Hematopoietic multipotent progenitor cell treated with erythropoietin and hydrocortisone succinate and interleukin-3 and kit ligand, for 8 days (in vitro differentiated cells): ENCODE data around the gene DGKE.

ENCODE experiments used
- DNase-seq: peaks from one replicate; pipeline ENCODE4 v3.0.0-alpha.2; 2015

Gene DGKE

DNA sequence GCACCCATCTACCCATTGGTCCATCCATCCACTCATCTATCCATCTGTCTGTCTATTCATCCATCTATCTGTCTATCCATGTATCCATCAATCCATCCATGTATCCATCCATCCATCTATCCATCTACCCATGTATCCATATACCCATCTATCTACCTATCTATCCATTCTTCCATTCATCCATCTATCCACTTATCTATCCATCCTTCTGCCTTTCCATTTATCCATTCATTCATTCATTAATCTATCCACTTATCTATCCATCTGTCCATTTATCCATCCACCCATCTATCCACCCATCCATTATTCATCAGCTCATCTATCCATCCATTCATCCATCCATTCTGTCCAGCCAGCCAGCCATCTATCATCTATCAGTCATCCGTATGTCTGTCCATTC is 58.4 kb downstream of the DGKE start:
- no peak for DNase-seq

DNA sequence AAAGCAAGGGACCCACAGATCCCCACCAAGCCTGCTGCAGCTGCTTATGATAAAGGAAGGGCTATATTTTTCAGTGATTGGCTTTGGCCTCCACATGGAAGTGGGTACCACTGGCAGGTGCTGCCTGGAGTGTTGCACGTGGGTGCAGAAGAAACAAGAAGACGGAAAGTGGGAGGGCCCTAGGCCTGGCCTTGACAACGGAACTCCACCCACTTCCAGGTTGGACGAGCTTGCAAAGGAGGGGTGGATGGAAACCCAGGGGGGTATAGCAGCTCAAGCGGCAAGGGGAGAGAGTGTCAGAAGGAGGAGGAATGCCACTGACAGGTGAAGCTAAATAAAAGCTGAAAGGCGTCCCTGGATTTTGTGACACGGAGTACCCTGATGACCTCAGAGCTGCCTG is 59.6 kb downstream of the DGKE start:
- DNase-seq = no peak

DNA sequence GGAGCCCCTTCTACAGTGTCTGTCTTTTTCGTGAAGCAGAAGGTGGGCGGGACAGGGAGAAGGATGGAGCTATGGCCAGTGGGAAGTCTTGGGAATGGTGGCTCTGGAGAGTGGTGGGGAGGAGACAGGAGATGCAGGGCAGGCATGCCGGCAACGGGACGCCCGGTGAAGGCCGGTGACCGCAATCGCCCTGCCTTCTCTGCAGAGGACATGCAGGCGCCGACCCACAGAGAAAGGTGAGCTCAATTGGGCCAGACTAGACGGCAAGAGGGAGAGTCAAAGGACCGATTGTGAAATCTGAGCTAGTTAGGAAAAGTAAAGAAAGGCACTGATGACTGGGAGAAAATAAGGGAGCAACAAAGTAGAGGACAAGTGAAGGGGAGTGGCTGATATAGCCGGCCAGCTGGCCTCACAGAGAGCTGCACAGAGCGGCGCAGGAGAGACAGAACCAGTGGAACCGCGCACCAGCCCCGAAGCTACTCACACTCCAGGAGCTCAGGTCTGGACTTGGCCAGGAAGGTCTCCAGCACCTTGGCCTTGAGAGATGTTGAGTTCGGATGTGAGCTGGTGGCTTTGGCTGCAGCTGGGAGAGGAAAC is 61.0 kb downstream of the DGKE start:
- DNase-seq = no peak

DNA sequence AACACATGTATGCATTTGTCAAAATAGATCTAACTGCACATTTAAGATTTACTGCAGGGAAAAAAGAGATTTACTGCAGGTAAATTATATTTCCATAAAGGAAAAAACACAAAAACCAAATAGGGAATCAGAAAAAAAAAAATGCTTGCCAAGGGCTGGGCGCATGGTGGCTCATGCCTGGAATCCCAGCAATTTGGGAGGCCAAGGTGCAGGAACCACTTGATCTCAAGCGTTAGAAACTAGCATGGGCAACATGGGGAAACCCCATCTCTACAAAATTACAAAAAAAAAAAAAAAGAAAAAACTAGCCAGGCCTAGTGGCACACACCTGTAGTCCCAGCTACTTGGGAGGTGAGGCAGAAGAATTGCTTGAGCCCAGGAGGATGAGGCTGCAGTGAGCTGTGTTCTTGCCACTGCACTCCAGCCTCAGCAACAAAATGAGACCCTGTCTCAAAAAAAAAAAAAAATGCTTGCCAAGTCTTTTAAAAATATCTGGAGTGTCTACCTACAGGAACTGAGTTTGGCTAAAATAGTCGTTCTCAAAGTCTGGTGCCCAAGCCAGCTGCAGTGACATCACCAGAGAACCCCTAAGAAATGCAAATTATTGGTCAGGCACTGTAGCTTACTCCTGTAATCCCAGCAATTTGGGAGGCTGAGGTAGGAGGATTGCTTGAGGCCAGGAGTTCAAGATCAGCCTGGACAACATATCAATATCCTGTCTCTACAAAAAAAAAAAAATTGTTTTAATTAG is 62.4 kb downstream of the DGKE start:
- no peak for DNase-seq

DNA sequence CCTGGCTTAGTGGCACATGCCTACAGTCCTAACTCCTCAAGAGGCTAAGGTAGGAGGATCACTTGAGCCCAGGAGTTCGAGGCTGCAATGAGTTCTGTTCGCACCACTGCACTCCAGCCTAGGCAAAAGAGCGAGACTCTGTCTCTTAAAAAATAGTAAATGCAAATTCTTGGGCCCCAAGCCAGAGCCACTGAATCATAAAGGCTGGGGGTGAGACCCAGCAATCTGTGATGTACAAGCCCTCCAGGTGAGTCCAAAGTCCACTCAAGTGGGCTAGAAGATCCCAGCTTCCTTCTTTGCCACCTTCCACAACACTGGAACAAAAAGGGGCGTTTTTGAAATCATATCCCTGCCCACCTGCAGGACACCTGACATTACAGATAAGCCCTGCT is 63.0 kb downstream of the DGKE start:
- no peak for DNase-seq

DNA sequence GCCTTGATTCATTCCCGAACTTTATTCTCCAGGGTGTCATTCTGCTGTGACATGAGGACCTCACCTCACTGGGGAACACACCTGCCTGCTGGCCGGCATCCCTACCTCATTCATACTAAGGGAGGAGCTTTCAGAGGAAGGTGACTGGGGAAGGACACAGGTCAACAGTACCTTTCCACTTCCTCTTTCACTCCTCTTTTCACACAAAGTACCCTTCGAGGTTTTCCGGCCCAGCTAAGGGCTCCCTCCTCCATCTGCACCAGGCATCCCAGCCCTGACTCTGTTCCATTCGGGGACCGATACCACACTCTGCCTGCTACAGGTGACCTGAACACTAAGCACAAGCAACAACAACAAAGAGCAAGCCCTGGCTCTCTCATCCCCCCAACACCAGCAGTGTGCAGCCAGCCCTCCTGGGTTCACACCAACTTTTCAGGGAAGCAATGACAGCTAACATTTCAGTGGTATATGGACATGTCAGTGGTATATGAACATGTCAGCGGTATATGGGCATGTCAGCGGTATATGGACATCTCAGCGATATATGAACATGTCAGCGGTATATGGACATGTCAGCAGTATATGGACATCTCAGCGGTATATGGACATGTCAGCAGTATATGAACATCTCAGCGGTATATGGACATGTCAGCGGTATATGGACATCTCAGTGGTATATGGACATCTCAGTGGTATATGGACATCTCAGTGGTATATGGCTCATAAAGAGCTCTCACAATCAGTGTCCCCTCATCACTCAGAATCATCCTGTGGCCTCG is 63.9 kb downstream of the DGKE start:
- DNase-seq = no peak

DNA sequence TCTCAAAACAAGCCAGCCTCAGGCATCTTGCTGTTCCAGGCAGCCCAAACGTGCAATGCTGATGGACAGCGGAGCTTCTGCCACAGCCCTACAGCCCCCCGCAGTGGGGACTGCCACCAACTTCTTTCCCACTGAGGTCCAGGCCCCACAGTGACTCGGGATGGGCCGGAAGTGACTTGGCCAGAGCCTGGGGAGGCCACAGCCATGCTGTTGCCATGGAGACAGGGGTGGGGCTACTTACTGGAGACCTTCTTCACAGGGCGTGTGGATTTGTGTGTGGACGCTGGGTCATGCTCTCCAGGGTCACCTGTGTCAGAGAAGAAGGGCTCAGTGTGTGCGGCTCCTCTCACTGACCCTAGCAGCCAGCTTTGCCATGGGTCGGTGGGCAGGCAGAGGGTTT is 64.9 kb downstream of the DGKE start:
- no peak for DNase-seq

DNA sequence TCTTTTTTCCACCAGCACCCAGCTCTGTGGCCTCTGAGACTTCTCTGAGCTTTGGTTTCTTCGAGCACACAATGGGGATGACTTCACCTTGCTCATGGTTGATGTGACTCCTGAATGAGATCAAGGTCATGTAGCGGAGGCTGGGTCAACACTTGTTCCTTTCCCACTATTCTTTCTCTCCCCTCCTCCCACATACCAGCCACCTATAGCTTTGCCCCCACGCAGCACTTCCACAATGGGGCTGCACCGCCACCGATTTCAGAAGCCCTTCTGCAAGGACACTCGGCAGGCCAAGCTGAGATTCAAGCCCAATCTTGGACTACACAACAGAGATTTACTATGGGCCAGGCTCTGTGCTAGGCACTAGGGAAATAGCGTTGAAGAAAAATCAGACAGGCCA is 65.5 kb downstream of the DGKE start:
- no peak for DNase-seq

DNA sequence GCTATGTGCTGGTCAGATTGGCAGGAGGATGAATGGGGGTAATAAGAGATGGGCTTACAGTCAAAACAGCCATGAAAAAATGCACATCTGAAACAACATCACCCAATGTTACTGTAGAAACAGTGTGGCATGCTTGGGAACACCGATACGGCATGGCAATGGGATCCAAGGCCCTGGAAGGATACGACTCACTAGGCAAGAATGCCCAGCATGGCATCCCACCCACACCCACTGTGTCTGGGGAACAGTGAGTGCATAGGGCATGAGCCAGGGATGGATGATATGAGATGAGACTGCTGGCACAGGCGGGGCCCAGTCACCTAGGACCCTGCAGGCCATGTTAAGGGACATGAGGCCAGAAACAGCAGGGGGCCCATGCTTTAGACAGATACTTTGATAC is 68.4 kb downstream of the DGKE start:
- no peak for DNase-seq

DNA sequence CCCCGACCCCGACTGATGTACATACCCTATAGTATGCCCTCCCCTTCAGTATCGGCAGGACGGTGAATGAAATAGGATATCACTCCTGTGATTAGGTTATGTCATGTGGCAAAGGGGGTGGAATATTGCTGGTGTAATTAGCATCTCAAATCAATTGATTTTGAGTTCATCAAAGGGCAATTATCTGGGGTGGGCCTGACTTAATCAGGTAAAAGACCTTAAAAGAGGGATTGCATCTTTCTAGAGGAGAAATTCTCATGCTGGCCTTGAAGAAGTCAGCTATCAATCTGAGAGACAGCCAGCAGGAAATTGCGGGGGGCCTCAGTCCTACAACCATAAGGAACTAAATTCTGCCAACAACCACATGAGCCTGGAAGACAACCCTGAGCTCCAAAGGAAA is 69.6 kb downstream of the DGKE start:
- DNase-seq = no peak

DNA sequence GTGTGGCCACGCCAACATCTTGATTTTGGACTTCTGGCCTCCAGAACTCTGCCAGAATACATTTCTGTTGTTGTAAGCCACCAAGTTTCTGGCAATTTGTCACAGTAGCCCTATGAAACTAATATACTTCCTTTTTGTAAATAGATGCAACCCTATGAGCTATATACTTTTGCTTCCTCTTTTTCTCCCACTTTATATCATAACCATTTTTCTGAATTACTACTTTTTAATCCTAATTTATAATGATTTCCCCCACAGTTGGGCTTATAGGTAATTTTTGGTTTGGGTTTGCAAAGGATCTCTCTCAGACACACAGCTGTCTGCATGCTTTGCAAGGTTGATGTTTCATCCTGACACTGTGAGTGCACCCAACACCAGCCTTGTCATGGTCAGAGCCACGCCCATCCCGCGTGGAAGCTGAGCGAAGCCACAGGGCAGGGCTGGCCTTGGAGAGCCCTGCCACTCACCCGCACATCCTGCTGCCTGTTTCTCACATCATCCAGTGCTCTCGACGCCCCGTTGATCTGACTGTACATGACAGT is 74.1 kb downstream of the DGKE start:
- DNase-seq = peak; percentile 72

DNA sequence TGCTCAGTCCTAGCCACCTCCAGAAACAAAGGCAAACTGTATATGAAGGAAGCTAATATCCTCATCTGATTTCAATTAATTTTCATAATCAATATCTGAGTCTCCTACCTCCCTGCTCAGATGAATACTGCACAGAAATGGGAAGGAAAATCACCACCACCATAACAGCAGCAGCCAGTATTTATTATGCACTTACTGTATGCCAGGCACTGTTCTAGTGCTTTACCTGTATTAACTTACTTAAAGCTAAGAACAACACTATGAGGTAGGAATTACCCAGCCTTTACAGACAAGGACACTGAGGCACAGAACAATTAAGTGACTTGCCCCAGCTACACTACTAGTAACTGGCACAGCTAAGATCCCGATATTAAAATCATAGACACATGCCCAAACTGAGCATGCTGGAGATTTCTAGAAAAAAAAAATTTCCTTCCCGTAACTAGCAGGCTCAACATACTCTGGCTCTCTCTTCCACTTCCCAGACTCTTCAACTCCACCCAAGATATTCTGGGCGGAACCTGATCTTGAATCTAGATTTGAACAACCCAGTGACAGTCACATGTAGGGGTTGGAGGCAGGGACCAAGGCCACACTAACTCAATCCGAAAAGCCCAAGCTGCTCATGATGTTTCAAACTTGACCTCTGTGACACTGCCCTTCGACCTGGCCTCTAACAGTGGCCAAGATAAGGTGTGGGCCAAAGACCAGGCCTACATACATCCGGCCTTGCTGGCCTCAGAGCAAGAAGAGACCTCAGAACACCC is 76.0 kb downstream of the DGKE start:
- peak; percentile 82 for DNase-seq

DNA sequence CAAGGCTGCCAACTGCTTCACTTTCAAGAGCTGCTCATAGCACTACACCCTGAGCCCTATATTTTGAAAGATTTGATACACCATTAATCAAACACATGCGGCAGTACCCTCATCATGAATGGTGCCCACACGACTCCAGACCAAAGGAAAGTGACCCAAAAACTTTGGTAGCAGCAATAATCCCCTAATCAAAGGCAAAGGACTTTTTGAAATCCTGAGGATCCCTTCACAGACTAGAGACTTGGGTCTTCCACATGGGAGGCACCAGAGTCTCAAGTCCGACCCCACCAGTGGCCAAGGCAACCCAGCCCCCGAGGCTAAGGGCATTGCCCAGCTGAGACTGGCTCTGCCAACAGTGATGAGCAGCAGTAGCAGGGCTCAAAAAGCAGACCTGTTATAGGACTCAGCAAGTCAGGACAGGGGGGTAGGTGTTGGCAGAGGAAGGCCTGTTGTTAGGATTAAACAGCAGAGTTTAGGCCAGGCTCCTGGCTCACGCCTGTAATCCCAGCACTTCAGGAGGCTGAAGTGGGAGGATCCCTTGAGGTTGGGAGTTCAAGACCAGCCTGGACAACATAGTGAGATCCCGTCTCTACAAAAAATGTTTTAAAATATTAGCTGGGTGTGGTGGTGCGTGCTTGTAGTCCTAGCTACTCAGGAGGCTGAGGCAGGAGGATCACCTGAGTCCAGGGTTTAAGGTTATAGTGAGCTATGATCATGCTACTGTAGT is 76.7 kb downstream of the DGKE start:
- DNase-seq = no peak

DNA sequence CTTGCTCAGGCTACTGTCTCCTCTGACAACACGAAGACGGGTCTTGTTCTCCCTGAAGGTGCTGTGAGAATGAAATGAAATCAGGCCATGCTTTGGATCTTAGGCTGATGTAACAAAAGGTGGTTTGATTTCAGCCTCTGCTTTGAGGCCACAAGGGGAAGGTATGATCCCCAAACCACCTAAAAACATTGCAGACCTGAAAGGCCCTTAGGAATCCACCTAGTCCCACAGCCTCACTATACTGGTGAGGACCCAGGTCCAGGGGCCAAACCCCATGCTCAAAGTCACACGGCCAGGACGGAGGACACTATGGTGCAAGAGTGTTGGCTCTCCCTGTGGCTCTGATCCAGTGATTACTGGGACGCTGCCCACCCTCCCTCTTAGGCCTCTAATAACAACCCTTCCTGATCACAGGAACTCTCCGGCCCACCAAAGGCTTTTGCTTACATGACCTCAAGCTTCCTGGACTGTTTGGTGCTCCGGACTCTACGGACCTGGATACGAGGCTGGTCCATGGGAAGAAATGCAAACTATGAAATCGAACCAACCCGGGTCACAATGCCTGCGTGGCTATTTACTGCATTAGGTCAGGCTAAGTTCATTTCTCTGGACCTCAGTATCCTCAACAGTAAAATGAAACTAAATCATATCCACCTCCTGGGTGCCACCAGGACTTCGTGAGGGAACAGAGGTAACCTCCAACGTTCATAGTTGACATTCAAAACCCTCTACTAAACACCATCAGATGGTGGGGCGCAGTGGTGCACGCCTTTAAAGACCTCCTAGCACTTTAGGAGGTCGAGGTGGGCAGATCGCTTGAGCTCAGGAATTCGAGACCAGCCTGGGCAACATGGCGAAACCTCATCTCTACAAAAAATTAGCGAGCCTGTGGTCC is 78.4 kb downstream of the DGKE start:
- no peak for DNase-seq

DNA sequence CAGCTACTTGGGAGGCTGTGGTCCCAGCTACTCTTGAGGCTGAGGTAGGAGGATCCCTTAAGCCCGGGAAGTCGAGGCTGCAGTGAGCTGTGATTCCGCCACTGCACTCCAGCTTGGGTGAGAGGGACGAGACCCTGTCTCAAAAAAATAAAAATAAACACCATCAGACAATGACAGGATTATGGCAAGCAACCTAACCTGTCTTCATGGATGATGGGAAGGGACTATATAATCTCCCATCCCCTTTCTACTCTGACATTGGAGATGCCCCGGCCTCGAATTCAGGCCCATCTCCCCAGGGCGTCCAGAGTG is 79.0 kb downstream of the DGKE start:
- DNase-seq = no peak

DNA sequence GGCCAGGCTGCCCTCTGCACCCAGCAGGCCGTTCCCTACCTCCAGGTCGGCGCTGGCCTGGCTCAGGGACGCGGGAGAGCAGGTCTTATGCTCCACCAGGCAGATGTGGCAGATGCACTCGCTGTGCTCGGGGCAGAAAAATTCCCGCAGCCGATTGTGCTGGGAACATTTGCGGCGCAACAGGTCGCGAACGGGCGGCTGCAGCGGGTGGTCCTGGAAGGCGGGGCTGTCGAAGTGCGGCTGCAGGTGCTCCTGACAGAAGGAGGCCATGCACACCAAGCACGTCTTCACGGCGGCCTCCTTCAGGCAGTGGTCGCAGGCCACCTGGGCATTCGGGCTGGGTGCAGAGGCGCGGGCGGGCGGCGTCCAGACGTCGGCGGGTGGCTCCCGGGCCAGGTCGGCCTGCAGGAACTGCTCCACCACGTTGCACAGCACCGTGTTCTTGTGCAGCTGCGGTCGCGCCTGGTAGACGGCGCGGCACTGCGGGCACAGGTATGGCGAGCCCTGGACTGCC is 79.5 kb downstream of the DGKE start:
- no peak for DNase-seq

DNA sequence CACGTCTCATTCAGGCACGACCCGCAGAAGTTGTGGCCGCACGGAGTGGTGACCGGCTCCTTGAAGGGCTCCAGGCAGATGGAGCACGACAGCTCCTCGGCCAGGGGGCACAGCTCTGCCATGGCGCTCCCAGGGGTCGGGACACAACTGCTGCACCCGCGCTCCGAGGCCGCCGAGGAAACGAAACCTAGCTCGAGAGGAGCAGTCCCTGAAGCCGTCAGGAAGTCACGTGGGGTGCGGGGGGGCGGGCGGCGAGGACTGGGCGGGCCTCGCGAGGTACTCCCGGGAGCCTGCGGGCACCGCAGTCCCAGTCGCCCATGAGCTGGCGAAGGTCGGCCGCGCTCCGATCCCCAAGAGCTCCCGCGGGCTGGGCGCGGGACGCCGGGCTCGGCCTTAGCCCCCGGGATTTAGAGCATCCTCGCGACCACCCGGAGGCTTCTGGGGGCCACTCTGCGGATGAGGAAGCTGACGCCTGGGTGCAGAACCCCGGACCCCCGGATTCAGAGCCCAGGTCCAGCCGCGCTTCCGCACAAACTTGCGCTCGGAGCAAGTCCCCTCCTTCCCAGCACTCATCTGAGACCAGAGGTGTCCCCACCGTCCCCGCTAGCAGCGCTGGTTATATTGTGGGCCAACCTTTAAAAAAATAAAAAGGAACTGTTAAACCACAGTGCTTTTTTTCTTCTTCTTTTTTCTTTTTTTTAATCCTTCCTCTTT is 80.1 kb downstream of the DGKE start, which contains the start of gene TRIM25:
TSS of gene TRIM25 (minus strand) at position 183 of the 714 bp plus-strand sequence. CDS start at position 122, 61 bp downstream.
- peak; percentile 83 for DNase-seq

DNA sequence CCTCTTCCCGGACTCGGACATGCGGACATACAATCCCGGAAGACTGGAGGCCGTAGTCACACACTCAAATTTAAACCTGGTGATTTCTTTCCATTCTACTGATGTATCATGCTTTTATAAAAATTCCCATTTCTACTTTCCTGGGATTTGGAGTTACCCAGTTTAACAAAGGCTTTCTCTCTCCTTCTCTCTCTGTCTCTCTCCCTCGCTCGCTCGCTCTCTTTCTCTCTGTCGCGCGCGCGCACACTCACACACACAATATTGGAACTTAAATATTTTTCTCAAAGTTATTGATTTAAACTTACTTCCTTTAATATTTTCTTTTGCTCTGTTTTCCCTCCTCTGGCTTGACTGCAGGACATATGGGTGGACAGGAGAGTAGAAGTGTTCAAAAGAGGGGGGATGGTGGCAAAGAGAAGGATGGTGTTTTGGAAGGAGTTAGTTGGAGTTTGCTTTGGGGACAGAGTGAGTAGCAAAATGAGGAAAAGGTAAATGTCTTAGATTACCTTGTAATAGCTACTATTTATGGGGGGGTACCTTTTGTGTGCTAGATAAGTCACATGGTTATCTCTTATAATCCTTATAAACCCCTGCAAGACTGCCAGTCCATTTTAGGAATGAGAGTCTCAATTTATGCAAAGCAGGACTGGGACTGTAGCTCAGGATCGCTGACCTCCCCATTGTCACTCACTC is 80.8 kb downstream of the DGKE start:
- DNase-seq = peak; percentile 47

DNA sequence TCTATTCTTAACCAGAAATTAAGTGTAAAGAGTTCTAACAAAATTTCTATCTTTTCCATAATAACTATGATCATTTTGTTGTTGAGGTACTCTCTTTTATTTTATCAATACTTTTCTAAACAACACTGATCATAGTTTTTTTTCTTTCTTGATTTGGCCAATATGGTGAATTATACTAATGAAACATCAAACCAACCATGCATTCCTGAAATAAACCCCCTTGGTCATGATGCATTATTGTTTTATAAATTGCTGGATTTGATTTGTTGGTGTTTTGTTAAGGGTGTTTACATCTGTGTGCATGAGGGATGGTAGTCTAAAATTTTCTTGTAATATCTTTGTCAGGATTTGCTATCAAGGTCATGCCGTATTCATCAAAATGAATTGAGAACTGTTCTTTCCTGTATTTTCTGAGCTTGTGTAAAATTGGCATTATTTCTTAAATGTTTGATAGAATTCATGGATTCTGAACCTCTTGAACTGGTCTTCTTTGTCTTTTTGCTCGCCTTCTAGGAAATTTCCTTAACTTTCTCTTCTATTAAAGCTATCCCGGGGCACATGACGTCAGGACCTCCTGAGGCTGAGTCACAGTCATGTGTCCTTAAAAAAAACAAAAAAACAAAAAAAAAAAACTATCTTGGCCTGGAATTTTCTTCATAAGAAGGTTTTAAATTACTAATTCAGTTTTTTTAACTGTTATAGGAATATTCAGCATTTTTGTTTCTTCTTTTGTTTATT is 83.8 kb downstream of the DGKE start:
- DNase-seq = no peak
